Activated CD8-positive, alpha-beta memory T cell treated with anti-CD3 and anti-CD28 coated beads, Interleukin-2, amount 10 ng/mL, durations not matched to agents 7 days and 5 days (primary cell): ENCODE results near the gene OR1I1. TPM values are rescaled to one million over a fixed set of nuclear protein-coding genes. Genes with fewer than 3 reads are reported as not detected.

Source experiments
- ATAC-seq: fragments of 150-1000 bp; cut with Tn5 transposase; one replicate; pipeline ENCODE4 v1.10.0; 2021; ENCODE audit warnings: moderate library complexity
- CTCF ChIA-PET: fragments of 350-600 bp; sonication (Branson Sonifier 250); formaldehyde crosslinking; loops from one replicate; lab custom pipeline; 2021; ENCODE audit warnings: antibody characterized with exemption; lab: Charles Lee
- DNase-seq: peaks from one replicate; pipeline ENCODE4 v3.0.0-alpha.2; 2020
- H3K27ac Mint-ChIP-seq: one replicate; pipeline ENCODE4 v1.8.0; 2021; ENCODE audit warnings: mild to moderate bottlenecking, mixed read lengths
- H3K27me3 Mint-ChIP-seq: one replicate; pipeline ENCODE4 v1.8.0; 2021; ENCODE audit warnings: mixed read lengths
- H3K36me3 Mint-ChIP-seq: one replicate; pipeline ENCODE4 v1.8.0; 2021; ENCODE audit warnings: mild to moderate bottlenecking, mixed read lengths
- H3K4me1 Mint-ChIP-seq: one replicate; pipeline ENCODE4 v1.8.0; 2021; ENCODE audit warnings: mixed read lengths
- H3K4me3 Mint-ChIP-seq: one replicate; pipeline ENCODE4 v1.8.0; 2021; ENCODE audit warnings: mild to moderate bottlenecking, moderate library complexity, mixed read lengths
- H3K9me3 Mint-ChIP-seq: one replicate; pipeline ENCODE4 v1.8.0; 2022; ENCODE audit warnings: low read depth, mixed read lengths
- total RNA-seq, 2 experiments: library from RNA; stranded (reverse); gene quantifications; one replicate each; pipeline ENCODE4 v1.2.3, GENCODE V29; 2021

Gene OR1I1
- total RNA-seq, 2 experiments from 2014 or later: not detected

GRCh38 chr19:15104411-15104810 is 22.4 kb downstream of the OR1I1 start:
- Mint-ChIP-seq H3K27me3 (peaks cover 29% of the 10 kb centered on the region), H3K4me3 (no peak overlapping the region), H3K36me3 (peaks cover 6% of the 10 kb centered on the region), H3K9me3 (peaks cover 15% of the 10 kb centered on the region), H3K27ac (no peak overlapping the region), H3K4me1 (peaks cover 7% of the 10 kb centered on the region)
- CTCF ChIA-PET: no interaction called here
- DNase-seq: no peak
- no peak for ATAC-seq

- Mint-ChIP-seq H3K4me3 (no peak overlapping the region), H3K4me1 (peaks cover 7% of the 10 kb centered on the region), H3K9me3 (peaks cover 15% of the 10 kb centered on the region), H3K27me3 (peaks cover 29% of the 10 kb centered on the region), H3K36me3 (peaks cover 6% of the 10 kb centered on the region), H3K27ac (no peak overlapping the region)
- CTCF ChIA-PET: interaction anchor here (1.2 kb wide), 1 partner anchor 12 kb away, joined by 6 read pairs; no protein-coding TSS in a partner anchor
- DNase-seq (no peak), ATAC-seq (no peak)
These were observed 23.0 kb downstream of the OR1I1 start for GRCh38 chr19:15105044-15105443.

GRCh38 chr19:15107061-15108010 is 25.3 kb downstream of the OR1I1 start, which contains the start of gene SYDE1:
Gene SYDE1, plus strand, starts transcription at chr19:15107401. Its CDS starts 33 bp downstream, at chr19:15107434.
- peaks cover 13% of the 10 kb centered on the region for H3K9me3 Mint-ChIP-seq
- H3K4me3 Mint-ChIP-seq: peak within 1 kb of the TSS; percentile 16
- DNase-seq (no peak), ATAC-seq (peak; percentile 39)
- peaks cover 29% of the 10 kb centered on the region for H3K27me3 Mint-ChIP-seq
- CTCF ChIA-PET: interaction anchor here (1.0 kb wide), 1 partner anchor 16 kb away, joined by 4 read pairs; no protein-coding TSS in a partner anchor
- peaks cover 7% of the 10 kb centered on the region for H3K4me1 Mint-ChIP-seq
- peaks cover 6% of the 10 kb centered on the region for H3K36me3 Mint-ChIP-seq
- no peak within 1 kb of the TSS for H3K27ac Mint-ChIP-seq

- CTCF ChIA-PET: no interaction called here
- Mint-ChIP-seq H3K4me1 (peaks cover 7% of the 10 kb centered on the region), H3K27me3 (peaks cover 29% of the 10 kb centered on the region), H3K4me3 (no peak overlapping the region), H3K9me3 (peaks cover 13% of the 10 kb centered on the region), H3K27ac (no peak overlapping the region), H3K36me3 (peaks cover 6% of the 10 kb centered on the region)
- DNase-seq: no peak
- ATAC-seq: no peak
These were observed 26.3 kb downstream of the OR1I1 start for GRCh38 chr19:15108145-15108844.

- peaks cover 4% of the 10 kb centered on the region for H3K36me3 Mint-ChIP-seq
These were observed 27.1 kb downstream of the OR1I1 start for GRCh38 chr19:15108845-15109767.

GRCh38 chr19:15109768-15110417 is 27.9 kb downstream of the OR1I1 start:
- CTCF ChIA-PET: interaction anchor here (0.6 kb wide), 1 partner anchor 66 kb away, joined by 3 read pairs; no protein-coding TSS in a partner anchor
- Mint-ChIP-seq H3K4me1 (peaks cover 7% of the 10 kb centered on the region), H3K27ac (no peak overlapping the region), H3K4me3 (no peak overlapping the region), H3K36me3 (no peaks in the 10 kb centered on the region), H3K9me3 (peaks cover 3% of the 10 kb centered on the region), H3K27me3 (peaks cover 29% of the 10 kb centered on the region)
- DNase-seq (no peak), ATAC-seq (no peak)

More at GRCh38 chr19:15108845-15109767, 27.1 kb downstream of the OR1I1 start:
- Mint-ChIP-seq H3K4me3 (no peak overlapping the region), H3K9me3 (peaks cover 8% of the 10 kb centered on the region), H3K27ac (no peak overlapping the region), H3K27me3 (peaks cover 29% of the 10 kb centered on the region), H3K4me1 (peaks cover 7% of the 10 kb centered on the region)
- ATAC-seq (no peak), DNase-seq (no peak)
- CTCF ChIA-PET: interaction anchor here (0.6 kb wide), 1 partner anchor 67 kb away, joined by 3 read pairs; no protein-coding TSS in a partner anchor

GRCh38 chr19:15110418-15110815 is 28.4 kb downstream of the OR1I1 start:
- Mint-ChIP-seq H3K4me1 (peaks cover 7% of the 10 kb centered on the region), H3K4me3 (no peak overlapping the region), H3K9me3 (no peaks in the 10 kb centered on the region), H3K36me3 (no peaks in the 10 kb centered on the region), H3K27me3 (peaks cover 25% of the 10 kb centered on the region), H3K27ac (no peak overlapping the region)
- ATAC-seq (no peak), DNase-seq (no peak)
- CTCF ChIA-PET: interaction anchor here (0.7 kb wide), 1 partner anchor 9 kb away, joined by 3 read pairs; no protein-coding TSS in a partner anchor

GRCh38 chr19:15111758-15112157 is 29.7 kb downstream of the OR1I1 start:
- H3K36me3 Mint-ChIP-seq: peaks cover 2% of the 10 kb centered on the region
- ATAC-seq (no peak), DNase-seq (no peak)
- H3K27me3 Mint-ChIP-seq: peaks cover 14% of the 10 kb centered on the region
- no peaks in the 10 kb centered on the region for H3K9me3 Mint-ChIP-seq
- H3K4me1 Mint-ChIP-seq: peaks cover 5% of the 10 kb centered on the region
- H3K4me3 Mint-ChIP-seq: no peak overlapping the region
- H3K27ac Mint-ChIP-seq: no peak overlapping the region
- CTCF ChIA-PET: interaction anchor here (1.4 to 1.7 kb wide), 2 partner anchors 20 to 38 kb away, joined by 4 to 6 read pairs; no protein-coding TSS in a partner anchor

GRCh38 chr19:15112385-15112784 is 30.4 kb downstream of the OR1I1 start:
- DNase-seq (no peak), ATAC-seq (no peak)
- H3K27me3 Mint-ChIP-seq: peaks cover 11% of the 10 kb centered on the region
- peaks cover 3% of the 10 kb centered on the region for H3K4me1 Mint-ChIP-seq
- peaks cover 6% of the 10 kb centered on the region for H3K36me3 Mint-ChIP-seq
- CTCF ChIA-PET: interaction anchor here (1.3 to 1.7 kb wide), 3 partner anchors 12 to 37 kb away, joined by 3 to 6 read pairs (median 4); no protein-coding TSS in a partner anchor
- no peak overlapping the region for H3K4me3 Mint-ChIP-seq
- H3K27ac Mint-ChIP-seq: no peak overlapping the region
- H3K9me3 Mint-ChIP-seq: no peaks in the 10 kb centered on the region

- Mint-ChIP-seq H3K27me3 (peaks cover 2% of the 10 kb centered on the region), H3K36me3 (peaks cover 11% of the 10 kb centered on the region), H3K4me1 (no peaks in the 10 kb centered on the region), H3K9me3 (no peaks in the 10 kb centered on the region), H3K4me3 (no peak overlapping the region), H3K27ac (no peak overlapping the region)
- DNase-seq: no peak
- no peak for ATAC-seq
- CTCF ChIA-PET: interaction anchor here (1.3 to 1.7 kb wide), 2 partner anchors 13 to 22 kb away, joined by 3 to 6 read pairs; no protein-coding TSS in a partner anchor
These were observed 31.5 kb downstream of the OR1I1 start for GRCh38 chr19:15113245-15114152.

GRCh38 chr19:15114153-15114540 is 32.1 kb downstream of the OR1I1 start:
- Mint-ChIP-seq H3K27ac (no peak overlapping the region), H3K9me3 (no peaks in the 10 kb centered on the region), H3K36me3 (peaks cover 17% of the 10 kb centered on the region), H3K4me1 (no peaks in the 10 kb centered on the region), H3K4me3 (no peak overlapping the region), H3K27me3 (no peaks in the 10 kb centered on the region)
- ATAC-seq (no peak), DNase-seq (no peak)
- CTCF ChIA-PET: no interaction called here
